BLaER1 (cell line): Measurements from ENCODE around the gene FERD3L.

Experiments
- H3K27ac ChIP-seq: shearing (Covaris generic); formaldehyde crosslinking; 2 replicates; pipeline ENCODE4 v1.8.1; 2022
- H3K27me3 ChIP-seq: shearing (Covaris generic); formaldehyde crosslinking; 2 replicates; pipeline ENCODE4 v1.8.1; 2022
- H3K36me3 ChIP-seq: shearing (Covaris generic); formaldehyde crosslinking; 2 replicates; pipeline ENCODE4 v1.8.1; 2022
- H3K4me1 ChIP-seq: shearing (Covaris generic); formaldehyde crosslinking; 2 replicates; pipeline ENCODE4 v1.8.1; 2022
- H3K4me2 ChIP-seq: shearing (Covaris generic); formaldehyde crosslinking; 2 replicates; pipeline ENCODE4 v1.8.1; 2022
- H3K4me3 ChIP-seq: shearing (Covaris generic); formaldehyde crosslinking; 2 replicates; pipeline ENCODE4 v1.8.1; 2022
- H3K9ac ChIP-seq: shearing (Covaris generic); formaldehyde crosslinking; 2 replicates; pipeline ENCODE4 v1.8.1; 2022
- H3K9me3 ChIP-seq: shearing (Covaris generic); formaldehyde crosslinking; 2 replicates; pipeline ENCODE4 v1.8.1; 2022
- H4K20me1 ChIP-seq: shearing (Covaris generic); formaldehyde crosslinking; 2 replicates; pipeline ENCODE4 v1.8.1; 2022
- Cebpa-rat ChIP-seq: shearing (Covaris generic); IDR thresholded peaks from 2 replicates; pipeline ENCODE4 v1.8.1; 2022

Gene FERD3L

DNA sequence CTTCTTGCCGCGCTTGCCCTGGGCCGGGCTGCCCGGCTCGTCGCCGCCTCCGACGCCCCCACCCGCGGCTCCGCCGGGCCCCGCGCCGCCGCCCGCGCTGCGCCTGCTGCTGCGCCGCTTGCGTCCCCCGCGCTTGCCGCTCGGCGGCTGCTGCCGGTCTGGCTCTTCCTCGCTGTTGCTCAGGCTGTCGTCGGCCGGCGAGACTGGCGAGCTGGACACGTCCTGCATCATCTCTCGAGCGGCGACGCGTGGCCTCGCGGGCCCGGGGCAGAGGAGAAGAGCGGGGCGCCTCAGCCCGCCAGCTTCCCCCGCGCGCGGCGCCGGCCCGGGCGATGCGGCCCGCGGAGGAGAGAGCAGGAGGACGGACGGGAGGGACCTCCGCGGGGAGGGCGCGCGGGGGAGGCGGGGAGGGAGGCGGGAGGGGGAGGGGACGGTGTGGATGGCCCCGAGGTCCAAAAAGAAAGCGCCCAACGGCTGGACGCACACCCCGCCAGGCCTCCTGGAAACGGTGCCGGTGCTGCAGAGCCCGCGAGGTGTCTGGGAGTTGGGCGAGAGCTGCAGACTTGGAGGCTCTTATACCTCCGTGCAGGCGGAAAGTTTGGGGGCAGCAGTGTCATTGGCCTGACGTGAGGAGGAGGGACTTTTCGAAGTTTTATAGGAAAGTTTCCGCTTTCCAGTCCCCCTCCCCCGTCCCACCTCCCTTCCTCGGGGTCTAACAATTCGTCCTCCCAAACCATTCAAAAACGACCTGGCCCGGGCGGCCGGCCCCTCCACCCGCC, 27.9 kb downstream of the FERD3L start, which contains the start of gene TWIST1:
TSS of gene TWIST1 (minus strand) at position 546 of the 779 bp plus-strand sequence. CDS start at position 231, 315 bp downstream.
- Histone ChIP-seq H3K4me2 (peak within 1 kb of the TSS; percentile 46), H3K4me3 (peak within 1 kb of the TSS; percentile 41), H3K9me3 (peaks cover 13% of the 10 kb centered on the region), H3K36me3 (no peaks in the 10 kb centered on the region), H3K9ac (no peak within 1 kb of the TSS), H3K27ac (no peak within 1 kb of the TSS), H3K27me3 (peaks cover 97% of the 10 kb centered on the region), H3K4me1 (peaks cover 11% of the 10 kb centered on the region; the same call in 1 of the 2 replicates), H4K20me1 (peaks cover 91% of the 10 kb centered on the region)
- TF ChIP-seq Cebpa-rat: no peak

DNA sequence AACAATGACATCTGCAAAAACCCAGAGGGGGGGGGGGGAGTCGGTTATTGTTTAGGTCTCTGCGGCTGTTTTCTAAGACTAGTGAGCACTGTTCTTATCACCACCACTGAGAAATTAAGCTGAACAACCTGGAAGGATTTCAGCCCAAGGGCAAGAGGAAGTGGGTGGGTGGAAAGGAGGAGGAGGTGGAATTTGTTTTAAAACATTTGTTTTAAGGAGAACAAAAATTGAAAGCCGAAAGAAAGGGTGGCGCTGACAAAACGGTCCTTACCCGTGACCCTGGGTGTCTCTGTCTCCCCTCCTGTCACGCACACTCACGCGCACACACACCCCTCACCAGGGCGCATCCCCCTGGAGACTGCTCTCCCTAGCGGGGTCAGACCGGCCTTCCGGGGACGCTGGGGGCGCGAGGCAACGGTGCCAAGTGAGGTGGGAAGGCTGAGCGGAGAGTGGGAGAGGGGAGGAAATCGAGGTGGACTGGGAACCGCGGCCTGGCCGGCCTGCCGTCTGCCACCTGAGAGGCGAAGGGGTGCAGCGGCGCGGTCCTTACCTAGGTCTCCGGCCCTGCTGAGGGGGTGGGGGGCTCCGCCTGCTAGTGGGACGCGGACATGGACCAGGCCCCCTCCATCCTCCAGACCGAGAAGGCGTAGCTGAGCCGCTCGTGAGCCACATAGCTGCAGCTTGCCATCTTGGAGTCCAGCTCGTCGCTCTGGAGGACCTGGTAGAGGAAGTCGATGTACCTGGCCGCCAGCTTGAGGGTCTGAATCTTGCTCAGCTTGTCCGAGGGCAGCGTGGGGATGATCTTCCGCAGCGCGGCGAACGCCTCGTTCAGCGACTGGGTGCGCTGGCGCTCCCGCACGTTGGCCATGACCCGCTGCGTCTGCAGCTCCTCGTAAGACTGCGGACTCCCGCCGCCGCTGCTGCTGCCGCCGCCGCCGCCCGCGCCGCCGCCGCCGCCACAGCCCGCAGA, 28.8 kb downstream of the FERD3L start:
- Histone ChIP-seq H3K4me3 (peak overlapping the region; percentile 41), H3K4me1 (peaks cover 11% of the 10 kb centered on the region; the same call in 1 of the 2 replicates), H3K4me2 (peak overlapping the region; percentile 46), H3K36me3 (no peaks in the 10 kb centered on the region), H3K9me3 (peaks cover 13% of the 10 kb centered on the region), H4K20me1 (peaks cover 96% of the 10 kb centered on the region), H3K27me3 (peaks cover 100% of the 10 kb centered on the region), H3K9ac (no peak overlapping the region), H3K27ac (no peak overlapping the region)
- TF ChIP-seq Cebpa-rat: no peak

DNA sequence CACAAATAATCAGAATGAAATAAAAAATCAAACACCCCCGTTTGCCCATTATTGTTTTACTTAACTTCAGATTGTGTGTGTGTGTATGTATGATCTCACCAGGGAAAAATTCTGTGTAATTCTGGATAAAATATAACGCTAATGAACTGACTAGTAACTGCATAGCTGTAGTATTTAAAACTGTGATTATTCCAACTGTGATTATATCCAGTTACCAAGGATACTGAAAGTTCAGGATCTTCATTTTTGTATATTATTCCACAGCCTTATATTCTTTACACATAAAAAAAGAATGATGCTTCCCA, 30.7 kb downstream of the FERD3L start:
- peaks cover 11% of the 10 kb centered on the region; the same call in 1 of the 2 replicates for H3K4me1 ChIP-seq
- H3K4me3 ChIP-seq: no peak overlapping the region
- TF ChIP-seq Cebpa-rat: no peak
- no peaks in the 10 kb centered on the region for H3K36me3 ChIP-seq
- H4K20me1 ChIP-seq: peaks cover 96% of the 10 kb centered on the region
- peaks cover 100% of the 10 kb centered on the region for H3K27me3 ChIP-seq
- H3K9ac ChIP-seq: no peak overlapping the region
- H3K27ac ChIP-seq: no peak overlapping the region
- peaks cover 13% of the 10 kb centered on the region for H3K9me3 ChIP-seq
- H3K4me2 ChIP-seq: no peak overlapping the region

DNA sequence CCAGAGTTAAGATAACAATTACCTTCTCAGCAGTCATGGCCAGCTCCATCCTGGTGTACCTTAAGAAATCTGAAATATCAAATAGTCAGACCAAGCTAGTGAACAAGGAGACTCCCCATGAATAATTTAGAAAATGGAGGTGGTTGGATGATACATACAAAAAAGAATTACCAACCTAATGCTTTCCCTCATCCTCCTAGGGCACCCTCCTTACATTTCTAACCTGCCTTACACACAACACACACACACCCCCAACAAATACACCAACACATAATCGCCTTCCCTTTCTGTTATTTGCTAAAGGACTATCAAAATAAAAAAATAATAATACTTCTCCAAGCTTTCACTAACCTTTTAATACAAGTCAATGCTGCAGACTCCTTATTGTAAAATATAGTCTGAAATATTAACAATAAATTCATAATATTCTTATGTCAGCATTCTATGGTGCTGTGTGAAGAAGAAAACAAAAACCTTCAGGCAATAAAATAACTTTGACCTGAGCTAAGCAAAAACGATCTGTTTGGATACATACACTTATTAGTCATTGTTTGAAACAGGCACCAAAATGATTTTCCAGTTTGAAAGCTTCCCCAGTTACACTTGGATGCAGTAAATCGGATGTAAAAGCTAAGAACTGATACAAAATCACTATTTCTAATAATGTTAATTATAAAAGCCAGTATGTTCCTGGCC, 31.2 kb downstream of the FERD3L start:
- peaks cover 13% of the 10 kb centered on the region for H3K9me3 ChIP-seq
- H3K4me2 ChIP-seq: no peak overlapping the region
- H3K9ac ChIP-seq: no peak overlapping the region
- peaks cover 11% of the 10 kb centered on the region; the same call in 1 of the 2 replicates for H3K4me1 ChIP-seq
- TF ChIP-seq Cebpa-rat: no peak
- H3K27ac ChIP-seq: no peak overlapping the region
- H3K27me3 ChIP-seq: peaks cover 100% of the 10 kb centered on the region
- H4K20me1 ChIP-seq: peaks cover 96% of the 10 kb centered on the region
- no peak overlapping the region for H3K4me3 ChIP-seq
- H3K36me3 ChIP-seq: no peaks in the 10 kb centered on the region

DNA sequence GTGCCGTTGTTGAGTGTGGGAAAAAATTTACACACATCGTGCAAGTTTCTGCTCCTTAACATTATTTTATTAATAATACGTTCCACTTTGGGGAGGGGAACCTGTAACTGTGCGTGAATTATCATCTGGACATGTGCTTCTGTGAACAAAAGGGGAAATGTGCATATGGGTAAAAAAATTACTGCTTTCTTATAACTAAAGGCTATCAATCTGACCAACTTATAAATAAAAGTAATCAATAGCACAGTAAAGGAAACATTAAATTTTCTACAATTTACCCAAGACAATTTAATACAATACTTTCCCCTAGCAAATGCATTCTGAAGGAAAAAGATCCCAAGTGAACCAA, 32.2 kb downstream of the FERD3L start:
- Histone ChIP-seq H4K20me1 (peaks cover 97% of the 10 kb centered on the region), H3K4me2 (no peak overlapping the region), H3K4me3 (no peak overlapping the region), H3K9me3 (peaks cover 19% of the 10 kb centered on the region), H3K36me3 (no peaks in the 10 kb centered on the region), H3K4me1 (peaks cover 11% of the 10 kb centered on the region; the same call in 1 of the 2 replicates), H3K9ac (no peak overlapping the region), H3K27ac (no peak overlapping the region), H3K27me3 (peaks cover 100% of the 10 kb centered on the region)
- TF ChIP-seq Cebpa-rat: no peak

DNA sequence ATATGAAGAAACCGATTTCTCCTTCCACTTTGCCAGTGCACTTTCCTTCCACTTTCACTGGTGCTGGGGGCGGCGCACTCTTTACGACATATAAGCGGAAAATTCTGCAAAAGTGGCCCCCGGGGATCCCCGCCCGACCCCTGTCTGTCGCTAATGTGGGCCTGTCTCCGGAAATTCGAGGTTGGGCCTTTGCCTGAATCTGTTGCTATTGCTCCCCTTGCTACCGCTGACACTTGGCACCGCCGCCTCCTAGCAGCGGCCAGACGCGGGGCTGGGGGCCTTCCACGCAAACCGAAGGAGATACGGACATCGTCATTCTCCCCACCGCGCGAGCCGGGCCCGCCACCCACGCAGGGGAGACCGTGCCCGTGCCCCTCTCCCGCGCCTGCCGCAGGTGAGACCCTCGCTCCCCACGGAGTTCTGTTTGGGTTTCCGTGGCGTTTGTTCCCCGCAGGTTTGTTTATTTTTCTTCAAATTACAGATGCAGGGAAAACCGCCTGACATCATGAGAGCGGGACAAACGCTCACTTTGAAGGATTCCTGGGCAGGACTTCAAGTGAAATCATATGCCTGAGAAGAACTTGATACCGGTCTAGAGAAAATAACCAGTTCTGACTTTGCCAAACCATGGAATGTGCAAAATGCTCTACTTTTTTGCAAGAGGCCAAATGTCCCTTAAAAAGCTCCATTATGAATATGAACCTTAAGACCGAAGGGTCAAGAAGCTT, 32.8 kb downstream of the FERD3L start:
- H3K9ac ChIP-seq: no peak overlapping the region
- peaks cover 100% of the 10 kb centered on the region for H3K27me3 ChIP-seq
- no peak overlapping the region for H3K27ac ChIP-seq
- H4K20me1 ChIP-seq: peaks cover 98% of the 10 kb centered on the region
- peaks cover 21% of the 10 kb centered on the region for H3K9me3 ChIP-seq
- H3K36me3 ChIP-seq: no peaks in the 10 kb centered on the region
- TF ChIP-seq Cebpa-rat: no peak
- H3K4me3 ChIP-seq: no peak overlapping the region
- no peak overlapping the region for H3K4me2 ChIP-seq
- peaks cover 11% of the 10 kb centered on the region; the same call in 1 of the 2 replicates for H3K4me1 ChIP-seq

DNA sequence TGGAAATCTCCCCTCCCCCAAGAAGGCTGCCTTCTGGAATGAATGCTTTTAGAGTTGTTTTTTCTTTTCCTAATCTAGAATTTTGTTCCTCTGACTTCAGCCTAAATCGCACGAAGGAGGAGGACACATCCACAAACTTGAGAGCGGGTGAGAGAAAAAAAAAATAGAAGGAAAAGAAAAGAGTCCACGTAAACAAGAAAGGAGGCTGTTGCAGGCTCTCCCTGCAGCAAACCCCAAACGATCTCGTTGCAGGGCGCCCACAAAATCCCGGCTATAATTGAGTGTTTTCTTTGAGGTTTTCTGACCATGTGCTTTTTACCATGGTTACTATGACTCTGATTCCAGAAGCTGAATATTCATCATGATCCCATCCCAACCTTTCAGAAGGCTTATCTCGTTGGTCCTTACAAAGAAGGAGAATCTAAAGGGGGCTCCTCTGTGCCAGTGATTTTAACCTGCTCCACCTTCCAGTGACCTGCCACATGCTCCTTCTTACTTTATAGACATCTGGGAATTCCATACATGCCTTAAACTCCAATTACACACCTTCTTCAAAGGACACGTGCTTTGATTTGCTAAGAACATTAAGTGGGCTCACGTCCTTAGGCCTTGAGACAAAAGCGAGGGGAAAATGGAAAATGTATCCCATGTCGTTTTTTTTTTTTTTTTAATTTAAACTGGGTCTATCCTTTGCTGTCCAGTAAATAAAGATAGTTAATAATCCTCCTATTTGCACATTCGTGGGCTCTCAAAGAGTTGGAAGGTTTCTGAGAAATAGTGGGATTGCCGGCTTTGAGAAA, 33.5 kb downstream of the FERD3L start:
- Histone ChIP-seq H3K4me2 (no peak overlapping the region), H3K9me3 (peaks cover 16% of the 10 kb centered on the region), H3K9ac (no peak overlapping the region), H3K27me3 (peaks cover 100% of the 10 kb centered on the region), H4K20me1 (peaks cover 100% of the 10 kb centered on the region), H3K4me3 (no peak overlapping the region), H3K4me1 (peaks cover 7% of the 10 kb centered on the region; the same call in 1 of the 2 replicates), H3K36me3 (no peaks in the 10 kb centered on the region), H3K27ac (no peak overlapping the region)
- TF ChIP-seq Cebpa-rat: no peak

DNA sequence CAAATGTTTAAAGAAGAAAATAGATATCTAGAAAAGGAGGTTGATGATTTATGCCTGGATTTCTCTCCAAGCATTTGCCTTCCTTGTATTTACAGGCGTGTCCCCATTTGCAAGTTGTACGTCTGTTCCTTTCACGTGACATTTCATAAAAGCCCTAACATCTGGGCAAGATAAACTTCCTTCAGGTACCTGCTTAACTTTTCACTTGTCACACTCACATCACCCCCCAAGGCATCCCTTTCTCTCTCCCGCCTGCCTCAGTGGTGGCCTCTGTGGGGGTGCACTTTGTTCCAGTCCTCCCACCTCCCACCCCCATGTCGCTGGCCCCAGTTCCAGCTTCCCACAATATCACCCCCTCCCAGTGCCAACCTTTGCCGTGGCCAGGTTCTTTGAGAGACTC, 34.4 kb downstream of the FERD3L start:
- H3K4me1 ChIP-seq: no peaks in the 10 kb centered on the region
- no peaks in the 10 kb centered on the region for H3K36me3 ChIP-seq
- H3K9me3 ChIP-seq: 0 out of 2 replicates have a peak, but pooled peaks cover 11% of the 10 kb centered on the region
- H3K4me2 ChIP-seq: no peak overlapping the region
- no peak overlapping the region for H3K4me3 ChIP-seq
- no peak for TF ChIP-seq Cebpa-rat
- no peak overlapping the region for H3K9ac ChIP-seq
- peaks cover 100% of the 10 kb centered on the region for H4K20me1 ChIP-seq
- peaks cover 100% of the 10 kb centered on the region for H3K27me3 ChIP-seq
- no peak overlapping the region for H3K27ac ChIP-seq
